ENCODE data around the gene FOXJ3.

FOXJ3 gene

DNA sequence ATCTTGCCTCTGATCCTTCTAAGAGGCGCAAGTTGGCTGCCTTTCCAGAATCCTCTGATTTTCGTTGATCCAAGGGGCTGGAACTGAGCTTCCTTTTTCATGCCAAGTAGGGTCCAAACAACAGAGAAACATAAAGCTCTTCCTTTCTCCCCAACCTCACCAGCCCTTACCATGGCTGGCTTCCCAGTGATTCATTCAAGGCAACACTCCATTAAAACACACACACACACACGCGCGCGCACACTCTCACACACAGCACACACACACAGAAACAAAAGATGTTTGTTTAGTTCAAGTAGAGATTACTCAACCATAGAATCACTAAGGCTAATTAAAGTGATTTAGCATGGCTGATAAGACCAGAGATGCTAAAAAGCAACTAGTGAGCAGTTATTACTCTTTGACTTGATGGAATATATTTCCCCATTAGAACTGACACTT, 157.5 kb downstream of the FOXJ3 start (continued):
- TF ChIP-seq ZNF391 (tag by site-specific recombination; IDR thresholded peaks at IDR 0.05; ENCODE audit: borderline replicate concordance, low read depth) (peak; percentile 92), ZNF623 (tag by site-specific recombination; IDR thresholded peaks at IDR 0.05) (peak; percentile 24; the same call in 1 of the 2 replicates), ZNF660 (tag by site-specific recombination; IDR thresholded peaks at IDR 0.05) (no peak), SCRT1 (tag by site-specific recombination; IDR thresholded peaks at IDR 0.05; ENCODE audit: borderline replicate concordance) (peak; percentile 84), ZFP41 (tag by site-specific recombination; IDR thresholded peaks at IDR 0.05; ENCODE audit: borderline replicate concordance) (no peak), ZNF76 (tag by site-specific recombination; IDR thresholded peaks at IDR 0.05; ENCODE audit: borderline replicate concordance, low read depth) (no peak), GLI2 (tag by site-specific recombination; IDR thresholded peaks at IDR 0.05; ENCODE audit: borderline replicate concordance, low read depth) (peak; percentile 49; the same call in 1 of the 2 replicates), OVOL3 (tag by site-specific recombination; IDR thresholded peaks at IDR 0.05) (peak; percentile 46; the same call in 1 of the 2 replicates), GFI1B (tag by site-specific recombination; IDR thresholded peaks at IDR 0.05) (peak; percentile 55; the same call in 1 of the 2 replicates), ZNF174 (tag by site-specific recombination; IDR thresholded peaks at IDR 0.05) (no peak), ZBTB7A (tag by site-specific recombination; IDR thresholded peaks at IDR 0.05; ENCODE audit: low read depth) (no peak), OSR2 (tag by site-specific recombination; IDR thresholded peaks at IDR 0.05) (peak; percentile 77), ZNF707 (tag by site-specific recombination; IDR thresholded peaks at IDR 0.05) (no peak), ZNF24 (tag by site-specific recombination; IDR thresholded peaks at IDR 0.05) (peak; percentile 59; the same call in 1 of the 2 replicates), ZNF629 (tag by site-specific recombination; IDR thresholded peaks at IDR 0.05) (peak; percentile 69), ZEB2 (tag by site-specific recombination; IDR thresholded peaks at IDR 0.05) (peak; percentile 82), ZNF112 (tag by site-specific recombination; IDR thresholded peaks at IDR 0.05) (0 out of 2 replicates have a peak, but pooled peaks have one; percentile 35), IKZF3 (tag by site-specific recombination; IDR thresholded peaks at IDR 0.05) (0 out of 2 replicates have a peak, but pooled peaks have one; percentile 15), ZNF366 (tag by site-specific recombination; conservative IDR thresholded peaks at IDR 0.05) (peak; percentile 74), ZFP69B (tag by site-specific recombination; IDR thresholded peaks at IDR 0.05) (no peak)
- TF ChIP-seq, protein P1, sequence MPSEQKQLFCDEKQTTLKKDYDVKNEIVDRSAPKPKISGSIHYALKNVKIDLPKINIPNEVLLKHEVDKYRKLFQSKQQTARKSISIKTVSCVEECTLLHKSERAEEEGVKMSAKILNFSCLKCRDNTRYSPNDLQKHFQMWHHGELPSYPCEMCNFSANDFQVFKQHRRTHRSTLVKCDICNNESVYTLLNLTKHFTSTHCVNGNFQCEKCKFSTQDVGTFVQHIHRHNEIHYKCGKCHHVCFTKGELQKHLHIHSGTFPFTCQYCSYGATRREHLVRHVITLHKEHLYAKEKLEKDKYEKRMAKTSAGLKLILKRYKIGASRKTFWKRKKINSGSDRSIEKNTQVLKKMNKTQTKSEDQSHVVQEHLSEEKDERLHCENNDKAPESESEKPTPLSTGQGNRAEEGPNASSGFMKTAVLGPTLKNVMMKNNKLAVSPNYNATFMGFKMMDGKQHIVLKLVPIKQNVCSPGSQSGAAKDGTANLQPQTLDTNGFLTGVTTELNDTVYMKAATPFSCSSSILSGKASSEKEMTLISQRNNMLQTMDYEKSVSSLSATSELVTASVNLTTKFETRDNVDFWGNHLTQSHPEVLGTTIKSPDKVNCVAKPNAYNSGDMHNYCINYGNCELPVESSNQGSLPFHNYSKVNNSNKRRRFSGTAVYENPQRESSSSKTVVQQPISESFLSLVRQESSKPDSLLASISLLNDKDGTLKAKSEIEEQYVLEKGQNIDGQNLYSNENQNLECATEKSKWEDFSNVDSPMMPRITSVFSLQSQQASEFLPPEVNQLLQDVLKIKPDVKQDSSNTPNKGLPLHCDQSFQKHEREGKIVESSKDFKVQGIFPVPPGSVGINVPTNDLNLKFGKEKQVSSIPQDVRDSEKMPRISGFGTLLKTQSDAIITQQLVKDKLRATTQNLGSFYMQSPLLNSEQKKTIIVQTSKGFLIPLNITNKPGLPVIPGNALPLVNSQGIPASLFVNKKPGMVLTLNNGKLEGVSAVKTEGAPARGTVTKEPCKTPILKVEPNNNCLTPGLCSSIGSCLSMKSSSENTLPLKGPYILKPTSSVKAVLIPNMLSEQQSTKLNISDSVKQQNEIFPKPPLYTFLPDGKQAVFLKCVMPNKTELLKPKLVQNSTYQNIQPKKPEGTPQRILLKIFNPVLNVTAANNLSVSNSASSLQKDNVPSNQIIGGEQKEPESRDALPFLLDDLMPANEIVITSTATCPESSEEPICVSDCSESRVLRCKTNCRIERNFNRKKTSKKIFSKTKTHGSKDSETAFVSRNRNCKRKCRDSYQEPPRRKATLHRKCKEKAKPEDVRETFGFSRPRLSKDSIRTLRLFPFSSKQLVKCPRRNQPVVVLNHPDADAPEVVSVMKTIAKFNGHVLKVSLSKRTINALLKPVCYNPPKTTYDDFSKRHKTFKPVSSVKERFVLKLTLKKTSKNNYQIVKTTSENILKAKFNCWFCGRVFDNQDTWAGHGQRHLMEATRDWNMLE (tag by site-specific recombination; conservative IDR thresholded peaks at IDR 0.05; ENCODE audit: low read depth): no peak
- TF ChIP-seq, protein P2, sequence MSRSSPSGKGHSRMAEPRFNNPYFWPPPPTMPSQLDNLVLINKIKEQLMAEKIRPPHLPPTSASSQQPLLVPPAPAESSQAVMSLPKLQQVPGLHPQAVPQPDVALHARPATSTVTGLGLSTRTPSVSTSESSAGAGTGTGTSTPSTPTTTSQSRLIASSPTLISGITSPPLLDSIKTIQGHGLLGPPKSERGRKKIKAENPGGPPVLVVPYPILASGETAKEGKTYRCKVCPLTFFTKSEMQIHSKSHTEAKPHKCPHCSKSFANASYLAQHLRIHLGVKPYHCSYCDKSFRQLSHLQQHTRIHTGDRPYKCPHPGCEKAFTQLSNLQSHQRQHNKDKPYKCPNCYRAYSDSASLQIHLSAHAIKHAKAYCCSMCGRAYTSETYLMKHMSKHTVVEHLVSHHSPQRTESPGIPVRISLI (tag by site-specific recombination; IDR thresholded peaks at IDR 0.05): no peak
- TF ChIP-seq, protein P3, sequence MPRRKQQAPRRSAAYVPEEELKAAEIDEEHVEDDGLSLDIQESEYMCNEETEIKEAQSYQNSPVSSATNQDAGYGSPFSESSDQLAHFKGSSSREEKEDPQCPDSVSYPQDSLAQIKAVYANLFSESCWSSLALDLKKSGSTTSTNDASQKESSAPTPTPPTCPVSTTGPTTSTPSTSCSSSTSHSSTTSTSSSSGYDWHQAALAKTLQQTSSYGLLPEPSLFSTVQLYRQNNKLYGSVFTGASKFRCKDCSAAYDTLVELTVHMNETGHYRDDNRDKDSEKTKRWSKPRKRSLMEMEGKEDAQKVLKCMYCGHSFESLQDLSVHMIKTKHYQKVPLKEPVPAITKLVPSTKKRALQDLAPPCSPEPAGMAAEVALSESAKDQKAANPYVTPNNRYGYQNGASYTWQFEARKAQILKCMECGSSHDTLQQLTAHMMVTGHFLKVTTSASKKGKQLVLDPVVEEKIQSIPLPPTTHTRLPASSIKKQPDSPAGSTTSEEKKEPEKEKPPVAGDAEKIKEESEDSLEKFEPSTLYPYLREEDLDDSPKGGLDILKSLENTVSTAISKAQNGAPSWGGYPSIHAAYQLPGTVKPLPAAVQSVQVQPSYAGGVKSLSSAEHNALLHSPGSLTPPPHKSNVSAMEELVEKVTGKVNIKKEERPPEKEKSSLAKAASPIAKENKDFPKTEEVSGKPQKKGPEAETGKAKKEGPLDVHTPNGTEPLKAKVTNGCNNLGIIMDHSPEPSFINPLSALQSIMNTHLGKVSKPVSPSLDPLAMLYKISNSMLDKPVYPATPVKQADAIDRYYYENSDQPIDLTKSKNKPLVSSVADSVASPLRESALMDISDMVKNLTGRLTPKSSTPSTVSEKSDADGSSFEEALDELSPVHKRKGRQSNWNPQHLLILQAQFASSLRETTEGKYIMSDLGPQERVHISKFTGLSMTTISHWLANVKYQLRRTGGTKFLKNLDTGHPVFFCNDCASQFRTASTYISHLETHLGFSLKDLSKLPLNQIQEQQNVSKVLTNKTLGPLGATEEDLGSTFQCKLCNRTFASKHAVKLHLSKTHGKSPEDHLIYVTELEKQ (tag by site-specific recombination; IDR thresholded peaks at IDR 0.05; ENCODE audit: borderline replicate concordance): peak; percentile 77
- TF ChIP-seq, protein P4, sequence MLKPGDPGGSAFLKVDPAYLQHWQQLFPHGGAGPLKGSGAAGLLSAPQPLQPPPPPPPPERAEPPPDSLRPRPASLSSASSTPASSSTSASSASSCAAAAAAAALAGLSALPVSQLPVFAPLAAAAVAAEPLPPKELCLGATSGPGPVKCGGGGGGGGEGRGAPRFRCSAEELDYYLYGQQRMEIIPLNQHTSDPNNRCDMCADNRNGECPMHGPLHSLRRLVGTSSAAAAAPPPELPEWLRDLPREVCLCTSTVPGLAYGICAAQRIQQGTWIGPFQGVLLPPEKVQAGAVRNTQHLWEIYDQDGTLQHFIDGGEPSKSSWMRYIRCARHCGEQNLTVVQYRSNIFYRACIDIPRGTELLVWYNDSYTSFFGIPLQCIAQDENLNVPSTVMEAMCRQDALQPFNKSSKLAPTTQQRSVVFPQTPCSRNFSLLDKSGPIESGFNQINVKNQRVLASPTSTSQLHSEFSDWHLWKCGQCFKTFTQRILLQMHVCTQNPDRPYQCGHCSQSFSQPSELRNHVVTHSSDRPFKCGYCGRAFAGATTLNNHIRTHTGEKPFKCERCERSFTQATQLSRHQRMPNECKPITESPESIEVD (tag by site-specific recombination; IDR thresholded peaks at IDR 0.05): peak; percentile 78

Data from HEK293 (cell line).